ENCODE measurements around the gene ZNRF1. TPM values are rescaled to one million over a fixed set of nuclear protein-coding genes. Genes with fewer than 3 reads are reported as not detected.
"Not testable (repeated sequence)": the region's sequence is repeated elsewhere in the genome, so short reads cannot be mapped to it uniquely, and the experiment has no call there.

Gene ZNRF1
- total RNA-seq, 1 donor from 2014 or later, result 66.1 TPM

GRCh38 chr16:74984529-74985296 is 14.1 kb upstream of the ZNRF1 start, which contains the start of gene WDR59:
Gene WDR59, minus strand, starts transcription at chr16:74985123. Its CDS starts 106 bp downstream, at chr16:74985017.
- Mint-ChIP-seq H3K4me3 (ENCODE audit: low read depth) (peak within 1 kb of the TSS; percentile 89), H3K4me1 (ENCODE audit: low read depth) (peaks cover 9% of the 10 kb centered on the region), H3K9me3 (ENCODE audit: low read depth) (no peaks in the 10 kb centered on the region), H3K27ac (peak within 1 kb of the TSS; percentile 98), H3K27me3 (no peaks in the 10 kb centered on the region), H3K36me3 (ENCODE audit: insufficient read depth) (no peaks in the 10 kb centered on the region)
- no peak for TF ChIP-seq CTCF (IDR thresholded peaks at IDR 0.05; ENCODE audit: unreplicated experiment)
- DNase-seq (ENCODE audit: low spot score, unreplicated experiment), result peak; percentile 96

GRCh38 chr16:74987027-74987681 is 11.7 kb upstream of the ZNRF1 start:
- Mint-ChIP-seq H3K4me1 (ENCODE audit: low read depth) (peaks cover 24% of the 10 kb centered on the region), H3K36me3 (ENCODE audit: insufficient read depth) (no peaks in the 10 kb centered on the region), H3K27ac (no peak overlapping the region), H3K27me3 (no peaks in the 10 kb centered on the region), H3K4me3 (ENCODE audit: low read depth) (no peak overlapping the region), H3K9me3 (ENCODE audit: low read depth) (no peaks in the 10 kb centered on the region)
- no peak for TF ChIP-seq CTCF (IDR thresholded peaks at IDR 0.05; ENCODE audit: unreplicated experiment)
- no peak for DNase-seq (ENCODE audit: low spot score, unreplicated experiment)

- H3K27me3 Mint-ChIP-seq; H3K27ac Mint-ChIP-seq; H3K36me3 Mint-ChIP-seq (ENCODE audit: insufficient read depth); H3K4me3 Mint-ChIP-seq (ENCODE audit: low read depth); H3K9me3 Mint-ChIP-seq (ENCODE audit: low read depth); DNase-seq (ENCODE audit: low spot score, unreplicated experiment): not testable (repeated sequence)
- H3K4me1 Mint-ChIP-seq (ENCODE audit: low read depth), result peaks cover 28% of the 10 kb centered on the region
Observed at GRCh38 chr16:74989864-74990263, 9.0 kb upstream of the ZNRF1 start.

GRCh38 chr16:74990832-74991231 is 8.0 kb upstream of the ZNRF1 start:
- no peaks in the 10 kb centered on the region for H3K27me3 Mint-ChIP-seq
- no peaks in the 10 kb centered on the region for H3K9me3 Mint-ChIP-seq (ENCODE audit: low read depth)
- peak overlapping the region; percentile 94 for H3K27ac Mint-ChIP-seq
- TF ChIP-seq CTCF (IDR thresholded peaks at IDR 0.05; ENCODE audit: unreplicated experiment), result no peak
- DNase-seq (ENCODE audit: low spot score, unreplicated experiment), result no peak
- no peaks in the 10 kb centered on the region for H3K36me3 Mint-ChIP-seq (ENCODE audit: insufficient read depth)
- H3K4me3 Mint-ChIP-seq (ENCODE audit: low read depth), result no peak overlapping the region
- peaks cover 27% of the 10 kb centered on the region for H3K4me1 Mint-ChIP-seq (ENCODE audit: low read depth)

- TF ChIP-seq CTCF (IDR thresholded peaks at IDR 0.05; ENCODE audit: unreplicated experiment), result no peak
- Mint-ChIP-seq H3K27ac (peak overlapping the region; percentile 94), H3K4me3 (ENCODE audit: low read depth) (no peak overlapping the region)
Observed at GRCh38 chr16:74991268-74991592, 7.6 kb upstream of the ZNRF1 start.

More at GRCh38 chr16:74991268-74991592, 7.6 kb upstream of the ZNRF1 start:
- Mint-ChIP-seq H3K36me3 (ENCODE audit: insufficient read depth) (no peaks in the 10 kb centered on the region), H3K4me1 (ENCODE audit: low read depth) (peaks cover 27% of the 10 kb centered on the region), H3K9me3 (ENCODE audit: low read depth) (no peaks in the 10 kb centered on the region), H3K27me3 (no peaks in the 10 kb centered on the region)
- DNase-seq (ENCODE audit: low spot score, unreplicated experiment), result no peak
